Psoas muscle (tissue), 8 donors: Measurements from ENCODE around the gene MMADHC. TPM values are rescaled to one million over a fixed set of nuclear protein-coding genes. Genes with fewer than 3 reads are reported as not detected.

Experiments
- ATAC-seq, 4 donors: fragments of 200-7000 bp; cut with Tn5 transposase; one replicate each; pipeline ENCODE4 v1.9.1; 2020; ENCODE audit warnings: moderate library complexity in 3 of 4, mild to moderate bottlenecking in 2 of 4
- DNase-seq, 2 donors: peaks; one replicate each; pipeline ENCODE4 v3.0.0-alpha.2; 2020
- H3K27ac ChIP-seq: fragments of 200-600 bp; one replicate; pipeline ENCODE4 v1.8.0; 2022
- H3K27me3 ChIP-seq, 3 donors: fragments of 200-600 bp in 1 of 3; one replicate each; pipeline versions ENCODE4 v1.6.1 to v1.8.0; 2013 to 2022; ENCODE audit warnings: low read length in 2 of 3, mild to moderate bottlenecking in 2 of 3, moderate library complexity in 1 of 3; ENCODE audit not compliant: insufficient read depth in 3 of 3
- H3K36me3 ChIP-seq, 2 donors: fragments of 200-600 bp in 1 of 2; one replicate each; pipeline versions ENCODE4 v1.6.1 to v1.8.0; 2013 to 2022; ENCODE audit warnings: low read depth in 1 of 2, mild to moderate bottlenecking in 1 of 2, moderate library complexity in 1 of 2; ENCODE audit not compliant: insufficient read depth in 1 of 2
- H3K4me1 ChIP-seq: fragments of 200-600 bp; one replicate; pipeline ENCODE4 v1.8.0; 2022
- H3K4me3 ChIP-seq: fragments of 200-600 bp; one replicate; pipeline ENCODE4 v1.8.0; 2022; ENCODE audit warnings: mild to moderate bottlenecking
- H3K9me3 ChIP-seq: fragments of 200-600 bp; one replicate; pipeline ENCODE4 v1.8.0; 2022
- CTCF ChIP-seq: fragments of 200-600 bp; IDR thresholded peaks from one replicate; pipeline ENCODE4 v1.8.0; 2022; ENCODE audit warnings: antibody characterized with exemption
- WGBS, 3 donors: extraction: QIAGEN DNeasy Blood & Tissue Kit; methylation state at CpG; one replicate each; pipeline versions ENCODE4 v1.1.6 to v1.1.7; 2013; 5-methylcytosine and 5-hydroxymethylcytosine counted together
- intact Hi-C, 2 donors: fragments of 100-400 bp; cut with DNase I; formaldehyde crosslinking; loops; one replicate each; pipeline versions ENCODE4 v1.11.0 to v1.14.2; 2022
- polyA plus RNA-seq, 3 donors: library from polyadenylated mRNA; stranded (reverse); fragments of 200-250 nt; gene quantifications; one replicate each; pipeline ENCODE4 v1.2.3, GENCODE V29; 2013
- total RNA-seq, 4 donors: library from RNA; stranded (reverse); fragmentation: NEBNext Ultra II Directional in 2 of 4; extraction: Animal tissue kit (Norgen Biotek cat#: 25700) in 2 of 4; gene quantifications; one replicate each; pipeline versions ENCODE4 v1.2.1 to v1.2.4, GENCODE V29; 2021 to 2023
- donor health status: healthy with polysubstance abuse.
- donor health status: DM: no; HTN: no; CAD: no; lungs with moderate emphysema.
- donor health status: Bipolar disorder and iron deficiency.
- donor health status: healthy.
- donor health status: DM: yes; HTN: yes; CAD: no.
- donor health status: DM: no; HTN: no; CAD: no.
- donor health status: DM: no; HTN: no; CAD: no.
- donor health status: DM: yes; HTN: yes; CAD: no.

The MMADHC gene
- total and polyA plus RNA-seq, 7 donors = 126 to 205 (median 165) TPM

- Histone ChIP-seq H3K4me3 (no peak overlapping the region), H3K27me3 (no peaks in the 10 kb centered on the region), H3K9me3 (no peaks in the 10 kb centered on the region), H3K4me1 (no peaks in the 10 kb centered on the region), H3K27ac (no peak overlapping the region), H3K36me3 (no peaks in the 10 kb centered on the region)
- no peak for DNase-seq
- no peak for ATAC-seq
- no peak for TF ChIP-seq CTCF
- intact Hi-C loops = no loop called here
Measured at GRCh38 chr2:149606251-149606811, 18.8 kb upstream of the MMADHC start.

- H3K4me3 ChIP-seq = no peak overlapping the region
- DNase-seq = no peak
- intact Hi-C loops = no loop called here
- H3K27me3 ChIP-seq = no peaks in the 10 kb centered on the region
- no peaks in the 10 kb centered on the region for H3K9me3 ChIP-seq
- no peaks in the 10 kb centered on the region for H3K4me1 ChIP-seq
- no peak for ATAC-seq
- TF ChIP-seq CTCF = no peak
- 94 to 97% (median 97%) methylated on average over 4 of the region's 4 CpGs for WGBS, 3 donors
- H3K36me3 ChIP-seq = no peaks in the 10 kb centered on the region
- no peak overlapping the region for H3K27ac ChIP-seq
Measured at GRCh38 chr2:149603248-149603647, 15.7 kb upstream of the MMADHC start.

- TF ChIP-seq CTCF = no peak
- H3K9me3 ChIP-seq = no peaks in the 10 kb centered on the region
- intact Hi-C loops = no loop called here
- DNase-seq (no peak), ATAC-seq (no peak)
- H3K4me3 ChIP-seq = no peak overlapping the region
- no peaks in the 10 kb centered on the region for H3K36me3 ChIP-seq
- 51 to 55% (median 53%) methylated on average over 3 of the region's 3 CpGs for WGBS, 3 donors
- no peak overlapping the region for H3K27ac ChIP-seq
- no peaks in the 10 kb centered on the region for H3K27me3 ChIP-seq
- H3K4me1 ChIP-seq = no peaks in the 10 kb centered on the region
Measured at GRCh38 chr2:149601141-149601796, 13.7 kb upstream of the MMADHC start.

- no peaks in the 10 kb centered on the region for H3K9me3 ChIP-seq
- no peaks in the 10 kb centered on the region for H3K27me3 ChIP-seq
- intact Hi-C loops = loop anchor here (2.0 to 5.0 kb wide), 6 partner anchors 90 to 1640 kb away; partner anchors contain the start of gene RND3 (in 2 of the 2)
- H3K27ac ChIP-seq = no peak overlapping the region
- DNase-seq = no peak
- peak overlapping the region; percentile 41 for H3K4me3 ChIP-seq
- TF ChIP-seq CTCF = peak; percentile 81
- WGBS, 3 donors = 5 to 14% (median 9%) methylated on average over 13 of the region's 13 CpGs
- H3K4me1 ChIP-seq = no peaks in the 10 kb centered on the region
- ATAC-seq = peak; percentile 79 to 97 (median 92)
- H3K36me3 ChIP-seq = no peaks in the 10 kb centered on the region
Measured at GRCh38 chr2:149597668-149598326, 10.2 kb upstream of the MMADHC start.
